ENCODE measurements around the gene TRIM75.

The TRIM75 gene

DNA sequence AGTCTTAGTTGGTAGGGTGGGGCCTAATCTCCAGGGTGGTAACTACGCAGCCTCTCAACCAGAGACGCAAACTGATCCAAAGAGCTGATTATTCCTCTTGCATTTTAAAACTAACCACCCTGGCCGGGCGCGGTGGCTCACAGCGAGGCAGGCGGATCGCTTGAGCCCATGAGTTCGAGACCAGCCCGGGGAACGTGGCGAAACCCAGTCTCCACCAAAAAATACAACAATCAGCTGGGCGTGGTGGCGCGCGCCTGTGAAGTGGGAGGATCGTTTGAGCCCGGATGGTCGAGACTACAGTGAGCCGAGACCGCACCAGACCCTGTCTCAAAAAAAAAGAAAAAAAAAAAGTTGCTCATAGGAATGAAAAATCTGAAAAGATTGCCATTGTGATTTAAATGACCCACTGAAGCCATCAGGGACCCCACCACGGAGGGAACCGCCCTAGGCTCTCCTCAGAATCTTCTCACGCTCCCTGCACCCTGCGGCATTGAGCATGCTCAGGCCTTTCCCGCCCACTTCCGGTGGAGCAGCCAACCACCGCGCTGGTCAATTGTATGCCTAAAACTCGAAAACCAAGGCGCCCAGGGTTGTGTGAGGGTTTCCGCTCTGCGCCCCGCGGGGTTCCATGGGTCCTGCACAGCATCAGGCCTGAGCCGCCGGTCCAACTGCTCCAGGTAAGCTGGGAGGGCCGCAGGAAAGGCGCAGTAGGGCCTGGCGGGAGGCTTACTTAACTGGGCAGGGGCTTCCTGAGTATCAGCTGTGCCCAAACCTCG, 22.0 kb upstream of the TRIM75 start, which contains the start of gene TRIM60:
Gene TRIM60 (plus strand): TSS at position 564 of the 776 bp plus-strand sequence. CDS start 8,074 bp downstream, outside the sequence.
- no peak for TF ChIP-seq SPI1 (IDR thresholded peaks at IDR 0.05; ENCODE audit: borderline replicate concordance, low read depth)
- no peak for TF ChIP-seq GABPA (IDR thresholded peaks at IDR 0.05; ENCODE audit: low read depth)
- no peak for TF ChIP-seq REST (IDR thresholded peaks at IDR 0.05; ENCODE audit: insufficient replicate concordance, low read depth)
- H3K27me3 ChIP-seq (ENCODE audit: insufficient read depth, poor library complexity, severe bottlenecking), result no peaks in the 10 kb centered on the region
- no peak within 1 kb of the TSS for H3K4me3 ChIP-seq (replicated peaks; ENCODE audit: insufficient read depth, low read length)
- no peak for DNase-seq (ENCODE audit: low read depth in 1 of 2, low spot score in 1 of 2)
- no peak within 1 kb of the TSS for H3K27ac ChIP-seq (replicated peaks)

DNA sequence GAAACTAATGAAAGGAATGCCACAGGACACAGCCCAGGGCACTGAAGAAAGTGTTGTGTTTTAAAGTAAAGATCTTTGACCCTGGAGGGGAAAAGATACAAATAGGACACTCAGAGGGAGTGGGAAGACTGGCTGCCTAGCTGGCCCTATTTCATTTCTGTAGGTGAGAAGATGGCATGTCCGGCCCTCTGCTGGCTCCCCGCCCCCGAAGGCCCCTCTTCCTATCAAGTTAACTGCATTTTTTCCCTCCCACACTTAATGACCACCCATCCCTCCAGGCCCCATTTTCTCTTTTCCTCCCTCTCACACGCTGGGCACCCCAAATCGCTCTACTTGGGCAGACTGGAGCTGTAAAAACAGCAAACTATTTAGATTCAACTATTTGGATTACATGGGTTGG, 5.5 kb upstream of the TRIM75 start:
- Histone ChIP-seq H3K27me3 (ENCODE audit: insufficient read depth, poor library complexity, severe bottlenecking) (no peaks in the 10 kb centered on the region), H3K4me3 (replicated peaks; ENCODE audit: insufficient read depth, low read length) (no peak overlapping the region), H3K27ac (replicated peaks) (no peak overlapping the region)
- TF ChIP-seq POLR2AphosphoS5 (IDR thresholded peaks at IDR 0.05; ENCODE audit: low read depth), result no peak
- no peak for TF ChIP-seq REST (IDR thresholded peaks at IDR 0.05; ENCODE audit: insufficient replicate concordance, low read depth)
- TF ChIP-seq CTCF (IDR thresholded peaks at IDR 0.05; ENCODE audit: insufficient read depth, low read length), result no peak
- DNase-seq (ENCODE audit: low read depth in 1 of 2, low spot score in 1 of 2), result no peak

DNA sequence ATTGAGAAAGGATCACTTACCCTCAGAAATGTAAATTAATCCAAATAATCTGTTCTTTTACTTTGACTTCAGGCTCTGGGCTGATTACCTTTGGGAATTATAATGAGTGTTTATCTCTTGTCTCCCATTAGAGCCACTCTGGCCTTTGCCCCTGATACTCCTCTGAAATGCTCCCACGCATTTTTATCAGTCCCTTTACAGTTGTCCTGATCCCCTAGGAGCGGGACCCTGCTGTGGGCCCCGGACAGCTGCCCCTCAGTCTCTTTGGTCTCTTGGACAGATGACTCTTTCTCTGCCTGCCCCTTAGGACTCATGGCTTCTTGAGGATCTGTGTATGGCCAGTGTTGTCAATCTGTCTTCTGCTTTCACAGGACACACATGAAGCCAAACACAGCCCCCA, 1.0 kb upstream of the TRIM75 start:
- no peak overlapping the region for H3K27ac ChIP-seq (replicated peaks)
- no peak for DNase-seq (ENCODE audit: low read depth in 1 of 2, low spot score in 1 of 2)
- H3K4me3 ChIP-seq (replicated peaks; ENCODE audit: insufficient read depth, low read length), result no peak overlapping the region
- TF ChIP-seq GABPA (IDR thresholded peaks at IDR 0.05; ENCODE audit: low read depth) (no peak), REST (IDR thresholded peaks at IDR 0.05; ENCODE audit: insufficient replicate concordance, low read depth) (no peak), CTCF (IDR thresholded peaks at IDR 0.05; ENCODE audit: insufficient read depth, low read length) (no peak), POLR2AphosphoS5 (IDR thresholded peaks at IDR 0.05; ENCODE audit: low read depth) (no peak), SPI1 (IDR thresholded peaks at IDR 0.05; ENCODE audit: borderline replicate concordance, low read depth) (no peak)
- H3K27me3 ChIP-seq (ENCODE audit: insufficient read depth, poor library complexity, severe bottlenecking), result no peaks in the 10 kb centered on the region
